Measurements from ENCODE around the gene DCBLD1.

DNA sequence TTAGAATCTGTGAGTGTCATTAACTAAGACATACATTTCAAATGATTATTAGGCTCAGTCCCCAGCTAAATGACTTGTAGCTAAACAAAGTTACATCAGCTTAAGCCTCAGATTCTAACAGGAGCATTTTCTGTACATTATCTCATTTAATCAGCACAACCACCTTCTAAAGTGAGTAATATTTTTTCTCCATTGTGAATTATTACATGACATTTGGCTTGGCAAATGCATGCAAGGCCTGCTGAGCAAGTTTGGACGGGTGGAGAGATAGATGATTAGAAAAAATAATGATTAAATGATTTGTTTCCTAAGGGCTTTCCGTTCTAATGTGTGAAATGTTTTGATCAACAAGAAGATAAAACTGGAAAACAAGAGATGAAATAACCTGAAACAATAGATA, 20.7 kb downstream of the DCBLD1 start:
- TF ChIP-seq ZFX (CRISPR knock-in tag; IDR thresholded peaks at IDR 0.05) (no peak), ZNF121 (CRISPR knock-in tag; conservative IDR thresholded peaks at IDR 0.05) (no peak), ZNF274 (IDR thresholded peaks at IDR 0.05; ENCODE audit: borderline replicate concordance, low read depth, low read length) (no peak), NR2F6 (CRISPR knock-in tag; IDR thresholded peaks at IDR 0.05) (no peak), POLR2A (conservative IDR thresholded peaks at IDR 0.05) (no peak), JUNB (CRISPR knock-in tag; conservative IDR thresholded peaks at IDR 0.05) (no peak), JUN (IDR thresholded peaks at IDR 0.05; ENCODE audit: borderline replicate concordance, low read depth, low read length) (no peak), JUN (CRISPR knock-in tag; IDR thresholded peaks at IDR 0.05; ENCODE audit: borderline replicate concordance) (no peak)
- TF ChIP-seq, protein P1, sequence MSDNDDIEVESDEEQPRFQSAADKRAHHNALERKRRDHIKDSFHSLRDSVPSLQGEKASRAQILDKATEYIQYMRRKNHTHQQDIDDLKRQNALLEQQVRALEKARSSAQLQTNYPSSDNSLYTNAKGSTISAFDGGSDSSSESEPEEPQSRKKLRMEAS (CRISPR knock-in tag; IDR thresholded peaks at IDR 0.05): no peak
- TF ChIP-seq, protein P2, sequence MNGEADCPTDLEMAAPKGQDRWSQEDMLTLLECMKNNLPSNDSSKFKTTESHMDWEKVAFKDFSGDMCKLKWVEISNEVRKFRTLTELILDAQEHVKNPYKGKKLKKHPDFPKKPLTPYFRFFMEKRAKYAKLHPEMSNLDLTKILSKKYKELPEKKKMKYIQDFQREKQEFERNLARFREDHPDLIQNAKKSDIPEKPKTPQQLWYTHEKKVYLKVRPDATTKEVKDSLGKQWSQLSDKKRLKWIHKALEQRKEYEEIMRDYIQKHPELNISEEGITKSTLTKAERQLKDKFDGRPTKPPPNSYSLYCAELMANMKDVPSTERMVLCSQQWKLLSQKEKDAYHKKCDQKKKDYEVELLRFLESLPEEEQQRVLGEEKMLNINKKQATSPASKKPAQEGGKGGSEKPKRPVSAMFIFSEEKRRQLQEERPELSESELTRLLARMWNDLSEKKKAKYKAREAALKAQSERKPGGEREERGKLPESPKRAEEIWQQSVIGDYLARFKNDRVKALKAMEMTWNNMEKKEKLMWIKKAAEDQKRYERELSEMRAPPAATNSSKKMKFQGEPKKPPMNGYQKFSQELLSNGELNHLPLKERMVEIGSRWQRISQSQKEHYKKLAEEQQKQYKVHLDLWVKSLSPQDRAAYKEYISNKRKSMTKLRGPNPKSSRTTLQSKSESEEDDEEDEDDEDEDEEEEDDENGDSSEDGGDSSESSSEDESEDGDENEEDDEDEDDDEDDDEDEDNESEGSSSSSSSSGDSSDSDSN (IDR thresholded peaks at IDR 0.05; ENCODE audit: borderline replicate concordance in 1 of 2, low read depth in 2 of 2, low read length in 2 of 2): no peak
- TF ChIP-seq, protein P3, sequence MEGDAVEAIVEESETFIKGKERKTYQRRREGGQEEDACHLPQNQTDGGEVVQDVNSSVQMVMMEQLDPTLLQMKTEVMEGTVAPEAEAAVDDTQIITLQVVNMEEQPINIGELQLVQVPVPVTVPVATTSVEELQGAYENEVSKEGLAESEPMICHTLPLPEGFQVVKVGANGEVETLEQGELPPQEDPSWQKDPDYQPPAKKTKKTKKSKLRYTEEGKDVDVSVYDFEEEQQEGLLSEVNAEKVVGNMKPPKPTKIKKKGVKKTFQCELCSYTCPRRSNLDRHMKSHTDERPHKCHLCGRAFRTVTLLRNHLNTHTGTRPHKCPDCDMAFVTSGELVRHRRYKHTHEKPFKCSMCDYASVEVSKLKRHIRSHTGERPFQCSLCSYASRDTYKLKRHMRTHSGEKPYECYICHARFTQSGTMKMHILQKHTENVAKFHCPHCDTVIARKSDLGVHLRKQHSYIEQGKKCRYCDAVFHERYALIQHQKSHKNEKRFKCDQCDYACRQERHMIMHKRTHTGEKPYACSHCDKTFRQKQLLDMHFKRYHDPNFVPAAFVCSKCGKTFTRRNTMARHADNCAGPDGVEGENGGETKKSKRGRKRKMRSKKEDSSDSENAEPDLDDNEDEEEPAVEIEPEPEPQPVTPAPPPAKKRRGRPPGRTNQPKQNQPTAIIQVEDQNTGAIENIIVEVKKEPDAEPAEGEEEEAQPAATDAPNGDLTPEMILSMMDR (IDR thresholded peaks at IDR 0.05 in 2 of 3, conservative IDR thresholded peaks at IDR 0.05 in 1 of 3; ENCODE audit: insufficient read depth in 2 of 3, low read depth in 1 of 3, low read length in 3 of 3): no peak
